ENCODE measurements around the gene FAM47E. TPM values are rescaled to one million over a fixed set of nuclear protein-coding genes. Genes with fewer than 3 reads are reported as not detected.

Gene FAM47E
- total and polyA plus RNA-seq, 2 donors, result 1.1 to 2.8 TPM

DNA sequence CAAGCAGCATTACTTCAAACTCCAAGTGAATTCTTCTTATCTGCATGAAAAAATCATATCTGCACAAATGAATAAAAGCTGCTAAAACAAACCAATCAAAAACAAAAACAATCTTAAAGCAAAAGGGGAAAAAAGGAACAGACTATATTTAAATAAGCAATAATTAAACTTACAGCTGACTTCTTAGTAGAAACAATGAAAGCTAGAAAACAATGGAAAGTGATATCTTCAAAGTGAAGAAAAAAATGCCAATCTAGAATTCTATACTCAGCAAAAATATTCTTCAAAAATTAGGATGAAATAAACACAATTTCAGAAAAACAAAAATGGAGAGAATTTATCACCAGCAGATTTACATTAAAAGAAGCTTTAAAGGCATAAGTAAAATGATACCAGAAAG, 75.0 kb downstream of the FAM47E start:
- H3K4me3 ChIP-seq (ENCODE audit: low read length in 2 of 2), result no peak overlapping the region
- peaks cover 0 to 3% of the 10 kb centered on the region in 2 donors for H3K9me3 ChIP-seq (ENCODE audit: control insufficient read depth in 2 of 2, insufficient read depth in 1 of 2, low read length in 1 of 2)
- H3K27ac ChIP-seq (ENCODE audit: low read depth in 1 of 2, low read length in 1 of 2), result no peak overlapping the region
- H3K4me1 ChIP-seq (ENCODE audit: control insufficient read depth in 2 of 2, insufficient read depth in 2 of 2, low read length in 2 of 2), result no peaks in the 10 kb centered on the region
- H3K27me3 ChIP-seq (ENCODE audit: control insufficient read depth in 2 of 2, insufficient read depth in 1 of 2, low read length in 1 of 2), result no peaks in the 10 kb centered on the region
- H3K36me3 ChIP-seq (ENCODE audit: control insufficient read depth in 2 of 2, insufficient read depth in 2 of 2, low read length in 1 of 2), result no peaks in the 10 kb centered on the region
- DNase-seq (ENCODE audit: low read depth in 6 of 9, low spot score in 9 of 9), result no peak

Other genes starting within 250 kb of the FAM47E start
- gene CXCL9, start 244.2 kb upstream of the FAM47E start, total RNA-seq, result 38.7 TPM
- 40.0 TPM for gene CXCL9, start 244.2 kb upstream of the FAM47E start, polyA plus RNA-seq
- gene CXCL10, start 228.2 kb upstream of the FAM47E start, total RNA-seq, result 50.4 TPM
- gene CXCL10, start 228.2 kb upstream of the FAM47E start, polyA plus RNA-seq, result 65.6 TPM
- gene CXCL11, start 215.7 kb upstream of the FAM47E start, total RNA-seq, result 7.1 TPM
- gene CXCL11, start 215.7 kb upstream of the FAM47E start, polyA plus RNA-seq, result 9.6 TPM
- 0.61 TPM for gene ART3, start 177.0 kb upstream of the FAM47E start, total RNA-seq
- gene ART3, start 177.0 kb upstream of the FAM47E start, polyA plus RNA-seq, result 1.8 TPM
- 73.0 TPM for gene NUP54, start 103.3 kb upstream of the FAM47E start, total RNA-seq
- 59.3 TPM for gene NUP54, start 103.3 kb upstream of the FAM47E start, polyA plus RNA-seq
- 34.7 TPM for gene SCARB2, start 37.9 kb upstream of the FAM47E start, total RNA-seq
- 46.6 TPM for gene SCARB2, start 37.9 kb upstream of the FAM47E start, polyA plus RNA-seq
- 0.33 TPM for gene STBD1, start 55.0 kb downstream of the FAM47E start, total RNA-seq
- 1.1 TPM for gene STBD1, start 55.0 kb downstream of the FAM47E start, polyA plus RNA-seq
- gene CCDC158, start 169.4 kb downstream of the FAM47E start, total RNA-seq, result 0.05 TPM
- gene CCDC158, start 169.4 kb downstream of the FAM47E start, polyA plus RNA-seq, result 0.02 TPM
- 1.7 TPM for gene SHROOM3, start 183.5 kb downstream of the FAM47E start, total RNA-seq
- 1.2 TPM for gene SHROOM3, start 183.5 kb downstream of the FAM47E start, polyA plus RNA-seq

Data from thymus (tissue), 11 donors.